ENCODE data around the gene ECE2. TPM values are rescaled to one million over a fixed set of nuclear protein-coding genes. Genes with fewer than 3 reads are reported as not detected.

Gene ECE2
- total RNA-seq, 4 donors from 2014 or later, result not detected

GRCh38 chr3:184257083-184257915, 18.5 kb upstream of the ECE2 start:
- intact Hi-C loops (cut with DNase I), result no loop called here
- peaks cover 0 to 3% of the 10 kb centered on the region in 2 donors for H3K36me3 ChIP-seq
- H3K4me1 ChIP-seq, result peaks cover 28 to 40% of the 10 kb centered on the region in 2 donors
- no peak overlapping the region for H3K27ac ChIP-seq
- no peak for DNase-seq
- peaks cover 19% of the 10 kb centered on the region for H3K27me3 ChIP-seq
- TF ChIP-seq POLR2A (IDR thresholded peaks at IDR 0.05), result no peak
- TF ChIP-seq, protein P1, sequence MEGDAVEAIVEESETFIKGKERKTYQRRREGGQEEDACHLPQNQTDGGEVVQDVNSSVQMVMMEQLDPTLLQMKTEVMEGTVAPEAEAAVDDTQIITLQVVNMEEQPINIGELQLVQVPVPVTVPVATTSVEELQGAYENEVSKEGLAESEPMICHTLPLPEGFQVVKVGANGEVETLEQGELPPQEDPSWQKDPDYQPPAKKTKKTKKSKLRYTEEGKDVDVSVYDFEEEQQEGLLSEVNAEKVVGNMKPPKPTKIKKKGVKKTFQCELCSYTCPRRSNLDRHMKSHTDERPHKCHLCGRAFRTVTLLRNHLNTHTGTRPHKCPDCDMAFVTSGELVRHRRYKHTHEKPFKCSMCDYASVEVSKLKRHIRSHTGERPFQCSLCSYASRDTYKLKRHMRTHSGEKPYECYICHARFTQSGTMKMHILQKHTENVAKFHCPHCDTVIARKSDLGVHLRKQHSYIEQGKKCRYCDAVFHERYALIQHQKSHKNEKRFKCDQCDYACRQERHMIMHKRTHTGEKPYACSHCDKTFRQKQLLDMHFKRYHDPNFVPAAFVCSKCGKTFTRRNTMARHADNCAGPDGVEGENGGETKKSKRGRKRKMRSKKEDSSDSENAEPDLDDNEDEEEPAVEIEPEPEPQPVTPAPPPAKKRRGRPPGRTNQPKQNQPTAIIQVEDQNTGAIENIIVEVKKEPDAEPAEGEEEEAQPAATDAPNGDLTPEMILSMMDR (IDR thresholded peaks at IDR 0.05), result no peak
- H3K4me3 ChIP-seq (replicated peaks in 1 of 3), result no peak overlapping the region
- 92 to 94% methylated on average over 22 to 23 of the region's 23 CpGs for WGBS, 2 donors
- H3K9me3 ChIP-seq, result no peaks in the 10 kb centered on the region

GRCh38 chr3:184258926-184259325, 16.9 kb upstream of the ECE2 start:
- Histone ChIP-seq H3K27ac (no peak overlapping the region), H3K36me3 (peaks cover 0 to 3% of the 10 kb centered on the region in 2 donors), H3K4me1 (peaks cover 23 to 32% of the 10 kb centered on the region in 2 donors), H3K9me3 (no peaks in the 10 kb centered on the region), H3K4me3 (replicated peaks in 1 of 3) (no peak overlapping the region), H3K27me3 (peaks cover 28% of the 10 kb centered on the region)
- 85 to 88% methylated on average over 5 of the region's 5 CpGs for WGBS, 2 donors
- TF ChIP-seq POLR2A (IDR thresholded peaks at IDR 0.05), result no peak
- TF ChIP-seq, protein P1 (IDR thresholded peaks at IDR 0.05), result no peak
- DNase-seq, result no peak
- intact Hi-C loops (cut with DNase I), result no loop called here

DNA sequence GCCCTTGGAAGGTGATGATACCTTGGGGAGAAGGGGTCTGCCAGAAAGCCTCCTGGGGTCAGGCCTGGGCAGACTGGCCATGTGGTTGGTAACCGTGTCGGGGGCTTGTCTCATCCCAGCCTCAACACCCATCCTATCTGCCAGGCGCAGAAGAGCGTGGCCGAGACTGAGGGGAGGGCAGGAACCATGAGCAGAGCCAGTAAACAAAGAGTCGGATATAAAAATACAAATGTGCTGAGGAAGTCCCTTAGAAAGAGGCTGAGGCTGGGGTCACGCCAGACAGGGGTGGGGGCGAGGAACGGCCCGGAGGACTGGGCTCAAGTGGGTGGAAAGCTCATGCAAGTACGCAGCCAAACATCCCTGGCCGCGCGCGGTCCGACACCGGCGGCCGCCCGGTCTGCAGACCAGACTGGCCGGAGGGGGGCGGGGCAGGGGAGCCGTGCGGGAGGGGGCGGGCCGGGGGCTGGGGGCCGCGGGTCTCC, 16.4 kb upstream of the ECE2 start:
- 24 to 27% methylated on average over 15 to 16 of the region's 28 CpGs for WGBS, 2 donors

GRCh38 chr3:184259878-184260723, 15.7 kb upstream of the ECE2 start:
- H3K27ac ChIP-seq, result no peak overlapping the region
- H3K27me3 ChIP-seq, result peaks cover 28% of the 10 kb centered on the region
- DNase-seq, result peak; percentile 33 to 48
- peak overlapping the region in 1 of 3 donors; percentile 26 for H3K4me3 ChIP-seq (replicated peaks in 1 of 3)
- 3 to 5% methylated on average over 15 to 39 of the region's 91 CpGs for WGBS, 2 donors
- intact Hi-C loops (cut with DNase I), result no loop called here
- TF ChIP-seq, protein P1 (IDR thresholded peaks at IDR 0.05), result no peak
- TF ChIP-seq POLR2A (IDR thresholded peaks at IDR 0.05), result no peak
- H3K36me3 ChIP-seq, result peaks cover 0 to 3% of the 10 kb centered on the region in 2 donors
- H3K9me3 ChIP-seq, result no peaks in the 10 kb centered on the region
- peaks cover 23 to 30% of the 10 kb centered on the region in 2 donors for H3K4me1 ChIP-seq

More for the DNA sequence above, 16.4 kb upstream of the ECE2 start:
- Histone ChIP-seq H3K27ac (no peak overlapping the region), H3K4me3 (replicated peaks in 1 of 3) (no peak overlapping the region), H3K4me1 (peaks cover 23 to 30% of the 10 kb centered on the region in 2 donors), H3K9me3 (no peaks in the 10 kb centered on the region), H3K27me3 (peaks cover 28% of the 10 kb centered on the region), H3K36me3 (peaks cover 0 to 3% of the 10 kb centered on the region in 2 donors)
- no peak for DNase-seq
- TF ChIP-seq, protein P1 (IDR thresholded peaks at IDR 0.05), result no peak
- TF ChIP-seq POLR2A (IDR thresholded peaks at IDR 0.05), result no peak
- intact Hi-C loops (cut with DNase I), result no loop called here

Measured in thyroid gland (tissue), 4 donors.